ENCODE results near the gene ATP7A.

GRCh38 chrX:77953708-77954107 lies 43.2 kb downstream of the ATP7A start:
- TF ChIP-seq CTCF (IDR thresholded peaks at IDR 0.05) (no peak), POLR2A (IDR thresholded peaks at IDR 0.05) (no peak)
